ENCODE results near the gene GAK.

The GAK gene

GRCh38 chr4:967113-968104 is 35.3 kb upstream of the GAK start:
- H3K27ac Mint-ChIP-seq = no peak overlapping the region
- H3K9me3 Mint-ChIP-seq = no peaks in the 10 kb centered on the region
- peaks cover 21% of the 10 kb centered on the region for H3K4me1 Mint-ChIP-seq
- no peaks in the 10 kb centered on the region for H3K27me3 Mint-ChIP-seq
- H3K4me3 Mint-ChIP-seq = no peak overlapping the region
- peak; percentile 43 for ATAC-seq
- peaks cover 6% of the 10 kb centered on the region for H3K36me3 Mint-ChIP-seq

- Mint-ChIP-seq H3K36me3 (peaks cover 12% of the 10 kb centered on the region), H3K4me3 (no peak overlapping the region), H3K27ac (no peak overlapping the region), H3K9me3 (no peaks in the 10 kb centered on the region), H3K4me1 (peaks cover 13% of the 10 kb centered on the region), H3K27me3 (no peaks in the 10 kb centered on the region)
- ATAC-seq = no peak
These were observed 34.4 kb upstream of the GAK start for GRCh38 chr4:966266-967112.

GRCh38 chr4:965766-966134 is 33.6 kb upstream of the GAK start:
- no peak overlapping the region for H3K4me3 Mint-ChIP-seq

GRCh38 chr4:965048-965765 is 33.1 kb upstream of the GAK start:
- no peaks in the 10 kb centered on the region for H3K27me3 Mint-ChIP-seq
- ATAC-seq = no peak
- peaks cover 7% of the 10 kb centered on the region for H3K4me1 Mint-ChIP-seq
- no peak overlapping the region for H3K4me3 Mint-ChIP-seq
- H3K9me3 Mint-ChIP-seq = no peaks in the 10 kb centered on the region
- H3K27ac Mint-ChIP-seq = no peak overlapping the region
- H3K36me3 Mint-ChIP-seq = peaks cover 12% of the 10 kb centered on the region

More at GRCh38 chr4:965766-966134, 33.6 kb upstream of the GAK start:
- no peak for ATAC-seq
- H3K27me3 Mint-ChIP-seq = no peaks in the 10 kb centered on the region
- H3K9me3 Mint-ChIP-seq = no peaks in the 10 kb centered on the region
- H3K4me1 Mint-ChIP-seq = peaks cover 7% of the 10 kb centered on the region
- no peak overlapping the region for H3K27ac Mint-ChIP-seq
- peaks cover 12% of the 10 kb centered on the region for H3K36me3 Mint-ChIP-seq

- no peaks in the 10 kb centered on the region for H3K27me3 Mint-ChIP-seq
- H3K4me3 Mint-ChIP-seq = no peak overlapping the region
- no peak overlapping the region for H3K27ac Mint-ChIP-seq
- no peaks in the 10 kb centered on the region for H3K9me3 Mint-ChIP-seq
- peaks cover 12% of the 10 kb centered on the region for H3K36me3 Mint-ChIP-seq
- peaks cover 7% of the 10 kb centered on the region for H3K4me1 Mint-ChIP-seq
- no peak for ATAC-seq
These were observed 32.4 kb upstream of the GAK start for GRCh38 chr4:964346-965025.

GRCh38 chr4:963276-964225 is 31.4 kb upstream of the GAK start:
- H3K27ac Mint-ChIP-seq = no peak overlapping the region
- H3K4me3 Mint-ChIP-seq = no peak overlapping the region
- no peaks in the 10 kb centered on the region for H3K9me3 Mint-ChIP-seq
- H3K4me1 Mint-ChIP-seq = peaks cover under 1% of the 10 kb centered on the region
- no peak for ATAC-seq
- H3K36me3 Mint-ChIP-seq = peaks cover 17% of the 10 kb centered on the region
- H3K27me3 Mint-ChIP-seq = no peaks in the 10 kb centered on the region

GRCh38 chr4:962231-963208 is 30.4 kb upstream of the GAK start:
- no peak overlapping the region for H3K27ac Mint-ChIP-seq
- no peaks in the 10 kb centered on the region for H3K9me3 Mint-ChIP-seq
- H3K4me1 Mint-ChIP-seq = no peaks in the 10 kb centered on the region
- no peak for ATAC-seq
- no peaks in the 10 kb centered on the region for H3K27me3 Mint-ChIP-seq
- H3K36me3 Mint-ChIP-seq = peaks cover 25% of the 10 kb centered on the region
- H3K4me3 Mint-ChIP-seq = no peak overlapping the region

- H3K4me1 Mint-ChIP-seq = no peaks in the 10 kb centered on the region
- H3K36me3 Mint-ChIP-seq = peaks cover 32% of the 10 kb centered on the region
- no peaks in the 10 kb centered on the region for H3K27me3 Mint-ChIP-seq
- ATAC-seq = peak; percentile 17
- no peak overlapping the region for H3K4me3 Mint-ChIP-seq
- H3K9me3 Mint-ChIP-seq = no peaks in the 10 kb centered on the region
- no peak overlapping the region for H3K27ac Mint-ChIP-seq
These were observed 29.5 kb upstream of the GAK start for GRCh38 chr4:961351-962230.

GRCh38 chr4:960636-961350 is 28.7 kb upstream of the GAK start:
- peaks cover 36% of the 10 kb centered on the region for H3K36me3 Mint-ChIP-seq
- H3K4me3 Mint-ChIP-seq = no peak overlapping the region
- no peak overlapping the region for H3K27ac Mint-ChIP-seq
- ATAC-seq = no peak
- no peaks in the 10 kb centered on the region for H3K27me3 Mint-ChIP-seq
- H3K4me1 Mint-ChIP-seq = no peaks in the 10 kb centered on the region
- H3K9me3 Mint-ChIP-seq = no peaks in the 10 kb centered on the region

- Mint-ChIP-seq H3K4me1 (no peaks in the 10 kb centered on the region), H3K9me3 (no peaks in the 10 kb centered on the region), H3K27me3 (no peaks in the 10 kb centered on the region), H3K36me3 (peaks cover 34% of the 10 kb centered on the region), H3K4me3 (no peak overlapping the region), H3K27ac (no peak overlapping the region)
- peak; percentile 25 for ATAC-seq
These were observed 28.1 kb upstream of the GAK start for GRCh38 chr4:960140-960635.

- H3K27ac Mint-ChIP-seq = no peak overlapping the region
- no peak for ATAC-seq
These were observed 27.4 kb upstream of the GAK start for GRCh38 chr4:959338-960139.

More at GRCh38 chr4:959338-960139, 27.4 kb upstream of the GAK start:
- Mint-ChIP-seq H3K9me3 (no peaks in the 10 kb centered on the region), H3K4me1 (no peaks in the 10 kb centered on the region), H3K27me3 (no peaks in the 10 kb centered on the region), H3K4me3 (no peak overlapping the region), H3K36me3 (peaks cover 39% of the 10 kb centered on the region)
